Measurements from ENCODE around the gene EBI3.

- TF ChIP-seq CTCF (IDR thresholded peaks at IDR 0.05; ENCODE audit: low read depth, low read length, missing input control): peak; percentile 28
- TF ChIP-seq YY1 (IDR thresholded peaks at IDR 0.05): peak; percentile 54
- peak; percentile 27 to 46 for TF ChIP-seq JUND (IDR thresholded peaks at IDR 0.05)
- TF ChIP-seq, protein P1, sequence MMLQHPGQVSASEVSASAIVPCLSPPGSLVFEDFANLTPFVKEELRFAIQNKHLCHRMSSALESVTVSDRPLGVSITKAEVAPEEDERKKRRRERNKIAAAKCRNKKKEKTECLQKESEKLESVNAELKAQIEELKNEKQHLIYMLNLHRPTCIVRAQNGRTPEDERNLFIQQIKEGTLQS (IDR thresholded peaks at IDR 0.05): peak; percentile 4
- TF ChIP-seq HNF4G (IDR thresholded peaks at IDR 0.05): no peak
- peak; percentile 36 to 63 for TF ChIP-seq RAD21 (IDR thresholded peaks at IDR 0.05)
- TF ChIP-seq, protein P2, sequence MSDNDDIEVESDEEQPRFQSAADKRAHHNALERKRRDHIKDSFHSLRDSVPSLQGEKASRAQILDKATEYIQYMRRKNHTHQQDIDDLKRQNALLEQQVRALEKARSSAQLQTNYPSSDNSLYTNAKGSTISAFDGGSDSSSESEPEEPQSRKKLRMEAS (IDR thresholded peaks at IDR 0.05): peak; percentile 61
- peak; percentile 96 for TF ChIP-seq ZBTB33 (IDR thresholded peaks at IDR 0.05)
- TF ChIP-seq SP1 (IDR thresholded peaks at IDR 0.05): peak; percentile 99
- TF ChIP-seq EGR1 (IDR thresholded peaks at IDR 0.05; ENCODE audit: low read depth in 2 of 2): peak; percentile 39 to 59
- TF ChIP-seq, protein P3, sequence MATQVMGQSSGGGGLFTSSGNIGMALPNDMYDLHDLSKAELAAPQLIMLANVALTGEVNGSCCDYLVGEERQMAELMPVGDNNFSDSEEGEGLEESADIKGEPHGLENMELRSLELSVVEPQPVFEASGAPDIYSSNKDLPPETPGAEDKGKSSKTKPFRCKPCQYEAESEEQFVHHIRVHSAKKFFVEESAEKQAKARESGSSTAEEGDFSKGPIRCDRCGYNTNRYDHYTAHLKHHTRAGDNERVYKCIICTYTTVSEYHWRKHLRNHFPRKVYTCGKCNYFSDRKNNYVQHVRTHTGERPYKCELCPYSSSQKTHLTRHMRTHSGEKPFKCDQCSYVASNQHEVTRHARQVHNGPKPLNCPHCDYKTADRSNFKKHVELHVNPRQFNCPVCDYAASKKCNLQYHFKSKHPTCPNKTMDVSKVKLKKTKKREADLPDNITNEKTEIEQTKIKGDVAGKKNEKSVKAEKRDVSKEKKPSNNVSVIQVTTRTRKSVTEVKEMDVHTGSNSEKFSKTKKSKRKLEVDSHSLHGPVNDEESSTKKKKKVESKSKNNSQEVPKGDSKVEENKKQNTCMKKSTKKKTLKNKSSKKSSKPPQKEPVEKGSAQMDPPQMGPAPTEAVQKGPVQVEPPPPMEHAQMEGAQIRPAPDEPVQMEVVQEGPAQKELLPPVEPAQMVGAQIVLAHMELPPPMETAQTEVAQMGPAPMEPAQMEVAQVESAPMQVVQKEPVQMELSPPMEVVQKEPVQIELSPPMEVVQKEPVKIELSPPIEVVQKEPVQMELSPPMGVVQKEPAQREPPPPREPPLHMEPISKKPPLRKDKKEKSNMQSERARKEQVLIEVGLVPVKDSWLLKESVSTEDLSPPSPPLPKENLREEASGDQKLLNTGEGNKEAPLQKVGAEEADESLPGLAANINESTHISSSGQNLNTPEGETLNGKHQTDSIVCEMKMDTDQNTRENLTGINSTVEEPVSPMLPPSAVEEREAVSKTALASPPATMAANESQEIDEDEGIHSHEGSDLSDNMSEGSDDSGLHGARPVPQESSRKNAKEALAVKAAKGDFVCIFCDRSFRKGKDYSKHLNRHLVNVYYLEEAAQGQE (IDR thresholded peaks at IDR 0.05): peak; percentile 34
- TF ChIP-seq NR2F2 (IDR thresholded peaks at IDR 0.05): peak; percentile 60
These were observed 17.7 kb downstream of the EBI3 start, which contains the start of gene YJU2 for GRCh38 chr19:4246767-4247593.

Data from liver (tissue), 3 donors.